GM12878 (cell line): ENCODE measurements around the gene ITFG1. TPM values are rescaled to one million over a fixed set of nuclear protein-coding genes. Genes with fewer than 3 reads are reported as not detected.

ENCODE experiments used
- ATAC-seq: fragments of 200-7000 bp; cut with Tn5 transposase; 3 replicates; pipeline ENCODE4 v1.9.1; 2020; ENCODE audit warnings: mild to moderate bottlenecking, moderate library complexity
- BruUV-seq: library from RNA; stranded (reverse); fragments of 400-500 nt; replicated peaks from 2 replicates; lab custom pipeline; 2021; lab: Mats Ljungman, UMichigan
- CTCF ChIA-PET: fragments of 300-600 bp; sonication (Branson Sonifier 250); formaldehyde crosslinking; extraction: SDS; loops from one replicate; lab custom pipeline; 2021; ENCODE audit warnings: inconsistent platforms; lab: Yijun Ruan, JAX
- POLR2A ChIA-PET: fragments of 350-600 bp; formaldehyde crosslinking; extraction: SDS; loops from one replicate; lab custom pipeline; 2021; ENCODE audit warnings: inconsistent platforms; lab: Charles Lee
- RAD21 ChIA-PET: fragments of 300-600 bp; sonication (Branson Sonifier 250); formaldehyde crosslinking; loops from one replicate; lab custom pipeline; 2023; ENCODE audit warnings: antibody characterized with exemption; ENCODE audit not compliant: unreplicated experiment; lab: Charles Lee
- SMC1A ChIA-PET: fragments of 300-600 bp; sonication (Branson Sonifier 250); formaldehyde crosslinking; loops from one replicate; lab custom pipeline; 2023; ENCODE audit not compliant: unreplicated experiment, uncharacterized antibody; lab: Charles Lee
- DNase-seq: peaks from one replicate; pipeline ENCODE4 v3.0.0-alpha.2; 2011; ENCODE audit warnings: low read depth, low spot score
- FAIRE-seq: peaks from 3 replicates; lab custom pipeline; 2011; peaks lifted over from hg19 to GRCh38; lab: Jason Lieb, UNC
- H2AFZ ChIP-seq: 2 replicates; pipeline ENCODE4 v1.6.0; 2011; ENCODE audit warnings: low read depth, low read length, control low read depth; ENCODE audit not compliant: control insufficient read depth
- H3K27ac ChIP-seq: 2 replicates; pipeline ENCODE4 v1.5.1; 2011; ENCODE audit warnings: control low read depth; ENCODE audit not compliant: control insufficient read depth, insufficient read depth
- H3K27me3 ChIP-seq, 2 experiments: replicated peaks in 1 of 2; 2 replicates each; pipeline versions ENCODE4 v1.6.0 to v1.6.1; 2011; ENCODE audit warnings: low read length in 1 of 2; ENCODE audit not compliant: control insufficient read depth in 2 of 2, insufficient read depth in 2 of 2
- H3K36me3 ChIP-seq, 2 experiments: 2 replicates each; pipeline ENCODE4 v1.5.1; 2011; ENCODE audit warnings: low read length in 1 of 2; ENCODE audit not compliant: control insufficient read depth in 2 of 2, insufficient read depth in 2 of 2
- H3K4me1 ChIP-seq: 2 replicates; pipeline ENCODE4 v1.6.1; 2011; ENCODE audit warnings: mild to moderate bottlenecking, low read length, moderate library complexity, mixed read lengths; ENCODE audit not compliant: control insufficient read depth, insufficient read depth
- H3K4me2 ChIP-seq: 2 replicates; pipeline ENCODE4 v1.6.0; 2011; ENCODE audit warnings: control low read depth; ENCODE audit not compliant: control insufficient read depth, insufficient read depth
- H3K4me3 ChIP-seq: fragments of 200-600 bp; sonication (generic); 2 replicates; pipeline ENCODE4 v1.5.1; 2016
- H3K79me2 ChIP-seq: 2 replicates; pipeline ENCODE4 v1.6.0; 2011; ENCODE audit warnings: low read length; ENCODE audit not compliant: control insufficient read depth, insufficient read depth
- H3K9ac ChIP-seq: 2 replicates; pipeline ENCODE4 v1.8.0; 2011; ENCODE audit warnings: low read length, control low read depth, mixed read lengths; ENCODE audit not compliant: control insufficient read depth, insufficient read depth
- H3K9me3 ChIP-seq: replicated peaks from 3 replicates; pipeline ENCODE4 v1.5.1; 2011; ENCODE audit warnings: mild to moderate bottlenecking, low read length; ENCODE audit not compliant: control insufficient read depth, insufficient read depth
- H4K20me1 ChIP-seq: 2 replicates; pipeline ENCODE4 v1.6.0; 2011; ENCODE audit not compliant: control insufficient read depth, insufficient read depth
- BACH1 ChIP-seq: fragments of 450-650 bp; IDR thresholded peaks from 2 replicates; pipeline ENCODE4 v1.6.1; 2017; ENCODE audit warnings: mild to moderate bottlenecking, borderline replicate concordance
- CEBPZ ChIP-seq: fragments of 150-350 bp; IDR thresholded peaks from 2 replicates; pipeline ENCODE4 v1.6.1; 2016; ENCODE audit warnings: low read depth, low read length
- FOXK2 ChIP-seq: fragments of 450-650 bp; IDR thresholded peaks from 2 replicates; pipeline ENCODE4 v1.6.1; 2017; ENCODE audit warnings: mild to moderate bottlenecking, moderate library complexity
- IKZF2 ChIP-seq, 2 experiments: fragments of 450-650 bp; IDR thresholded peaks; 2 replicates each; pipeline ENCODE4 v1.6.1; 2017; ENCODE audit warnings: mild to moderate bottlenecking in 2 of 2, moderate library complexity in 2 of 2
- IRF3 ChIP-seq: fragments of 450-650 bp; IDR thresholded peaks from 2 replicates; pipeline ENCODE4 v1.6.1; 2014; ENCODE audit warnings: mild to moderate bottlenecking
- KDM1A ChIP-seq: fragments of 200-600 bp; sonication (generic); IDR thresholded peaks from 2 replicates; pipeline ENCODE4 v1.6.1; 2016; ENCODE audit warnings: borderline replicate concordance
- NFYB ChIP-seq: IDR thresholded peaks from 2 replicates; pipeline ENCODE4 v1.6.1; 2011; ENCODE audit warnings: low read depth, mild to moderate bottlenecking, low read length, improper control_type of control experiment, moderate library complexity; ENCODE audit not compliant: insufficient read depth
- NKRF ChIP-seq: fragments of 450-650 bp; conservative IDR thresholded peaks from 2 replicates; pipeline ENCODE4 v1.6.1; 2017; ENCODE audit warnings: mild to moderate bottlenecking, moderate library complexity
- RFX5 ChIP-seq: IDR thresholded peaks from 2 replicates; pipeline ENCODE4 v1.6.1; 2011; ENCODE audit warnings: low read depth, low read length, improper control_type of control experiment
- ZBTB4 ChIP-seq: fragments of 450-650 bp; formaldehyde crosslinking; IDR thresholded peaks from 2 replicates; pipeline ENCODE4 v1.4.0; 2022; ENCODE audit warnings: mild to moderate bottlenecking, moderate library complexity
- ZNF274 ChIP-seq: IDR thresholded peaks from one replicate; pipeline ENCODE4 v1.8.0; 2011; ENCODE audit not compliant: insufficient read length, insufficient read depth
- WGBS: methylation state at CpG from one replicate; pipeline ENCODE4 v1.1.6; 2016; ENCODE audit warnings: low lambda C conversion rate; ENCODE audit not compliant: insufficient replicate concordance, insufficient coverage; ENCODE audit errors: missing lambda C conversion rate; 5-methylcytosine and 5-hydroxymethylcytosine counted together
- in situ Hi-C: fragments of 300-500 bp; cut with MboI; formaldehyde crosslinking; loops from 9 replicates; pipeline ENCODE4 v1.14.3; 2018; ENCODE audit warnings: mixed read lengths
- intact Hi-C: fragments of 100-400 bp; cut with micrococcal nuclease; formaldehyde crosslinking; loops from one replicate; pipeline ENCODE4 v1.14.2; 2022; ENCODE audit not compliant: unreplicated experiment
- polyA plus RNA-seq, 11 experiments: library from polyadenylated mRNA; depleted of rRNA in 4 of 11; unstranded in 6 of 11; stranded (reverse) in 5 of 11; fragments of >200 nt; fragmentation: Nextera tagmentation in 4 of 11; fragmentation: Illumina TruSeq in 1 of 11; extraction: Ambion mirVana in 4 of 11; extraction: Trizol in 1 of 11; gene quantifications; 1 replicate in 1 of 11; 2 replicates in 10 of 11; pipeline versions ENCODE4 v1.2.1 to v1.2.3, GENCODE V29; 2011 to 2016; ENCODE audit warnings: inconsistent platforms in 2 of 11, missing spikeins in 2 of 11, low read depth in 1 of 11
- total RNA-seq, 4 experiments: library from RNA; depleted of rRNA in 3 of 4; stranded (reverse); fragments of >200 nt in 3 of 4; fragmentation: Illumina TruSeq in 1 of 4; extraction: Trizol in 1 of 4; gene quantifications; 2 replicates each; pipeline versions ENCODE4 v1.2.1 to v1.2.3, GENCODE V29; 2013 to 2021

ITFG1 gene
- total and polyA plus RNA-seq, 10 of the 15 experiments (the other 5 are each of a cell fraction or from before 2014, with no cell fraction given) = 9.3 to 56.3 (median 28.6) TPM

GRCh38 chr16:47358816-47359215 lies 102.0 kb downstream of the ITFG1 start:
- ChIA-PET POLR2A (no interaction called here), SMC1A (no interaction called here), RAD21 (no interaction called here), CTCF (no interaction called here)
- no peak for FAIRE-seq
- no TSS peak for BruUV-seq
- ATAC-seq = no peak
- H3K27me3 ChIP-seq = no peaks in the 10 kb centered on the region
- H3K79me2 ChIP-seq = no peaks in the 10 kb centered on the region
- H3K9me3 ChIP-seq = no peaks in the 10 kb centered on the region
- H3K9ac ChIP-seq = no peak overlapping the region
- no peak overlapping the region for H3K4me3 ChIP-seq
- DNase-seq = no peak
- 74% methylated on average over 2 of the region's 2 CpGs for WGBS
- no peak overlapping the region for H3K27ac ChIP-seq
- no peak for TF ChIP-seq RFX5
- TF ChIP-seq ZNF274 = no peak
- TF ChIP-seq FOXK2 = no peak
- no peak for TF ChIP-seq BACH1
- TF ChIP-seq IRF3 = no peak
- no peak for TF ChIP-seq NFYB
- no peak for TF ChIP-seq NKRF
- TF ChIP-seq IKZF2 (IDR thresholded peaks at IDR 0.05) = no peak
- TF ChIP-seq ZBTB4 (CRISPR knock-in tag) = no peak
- no peak for TF ChIP-seq KDM1A
- no peak for TF ChIP-seq CEBPZ
- in situ Hi-C loops = no loop called here
- H3K36me3 ChIP-seq = no peaks in the 10 kb centered on the region; a peak in 1 of 4 replicates
- no peak overlapping the region for H2AFZ ChIP-seq
- no peaks in the 10 kb centered on the region for H4K20me1 ChIP-seq
- H3K4me2 ChIP-seq = no peak overlapping the region
- intact Hi-C loops = no loop called here
- H3K4me1 ChIP-seq = no peaks in the 10 kb centered on the region
